Endodermal cell (in vitro differentiated cells): ENCODE measurements around the gene HSF2BP. TPM values are rescaled to one million over a fixed set of nuclear protein-coding genes. Genes with fewer than 3 reads are reported as not detected.
"Not testable (repeated sequence)": the region's sequence is repeated elsewhere in the genome, so short reads cannot be mapped to it uniquely, and the experiment has no call there.

Source experiments
- DNase-seq: peaks from one replicate; pipeline ENCODE4 v3.0.0-alpha.2; 2017
- H3K27ac ChIP-seq: 2 replicates; pipeline ENCODE4 v1.5.1; 2013; ENCODE audit warnings: mild to moderate bottlenecking, low read depth, low read length, moderate library complexity
- H3K27me3 ChIP-seq: 2 replicates; pipeline ENCODE4 v1.6.1; 2013; ENCODE audit warnings: mild to moderate bottlenecking, low read length, moderate library complexity; ENCODE audit not compliant: insufficient read depth, control insufficient read depth, poor library complexity, severe bottlenecking
- H3K36me3 ChIP-seq: 2 replicates; pipeline ENCODE4 v1.7.0; 2013; ENCODE audit warnings: mild to moderate bottlenecking, low read length, moderate library complexity; ENCODE audit not compliant: control insufficient read depth, insufficient read depth
- H3K4me1 ChIP-seq: one replicate; pipeline ENCODE4 v1.7.0; 2013; ENCODE audit warnings: low read length; ENCODE audit not compliant: control insufficient read depth, insufficient read depth
- H3K4me3 ChIP-seq: 2 replicates; pipeline ENCODE4 v1.5.1; 2013; ENCODE audit warnings: mild to moderate bottlenecking, low read length, moderate library complexity
- H3K9ac ChIP-seq: 2 replicates; pipeline ENCODE4 v1.6.1; 2013; ENCODE audit warnings: mild to moderate bottlenecking, low read length, moderate library complexity; ENCODE audit not compliant: poor library complexity, severe bottlenecking; ENCODE audit errors: extremely low read depth
- H3K9me3 ChIP-seq: 2 replicates; pipeline ENCODE4 v1.6.1; 2013; ENCODE audit warnings: mild to moderate bottlenecking, low read length, moderate library complexity; ENCODE audit not compliant: control insufficient read depth
- H3K27ac Mint-ChIP-seq: 2 replicates; pipeline ENCODE4 v1.8.0; 2020; ENCODE audit warnings: mixed read lengths
- H3K27me3 Mint-ChIP-seq: 2 replicates; pipeline ENCODE4 v1.8.0; 2021; ENCODE audit warnings: mild to moderate bottlenecking, mixed read lengths; ENCODE audit not compliant: insufficient read depth
- H3K36me3 Mint-ChIP-seq: 2 replicates; pipeline ENCODE4 v1.8.0; 2020; ENCODE audit warnings: low read depth, mixed read lengths
- H3K4me1 Mint-ChIP-seq: 2 replicates; pipeline ENCODE4 v1.8.0; 2020; ENCODE audit warnings: mixed read lengths
- H3K4me3 Mint-ChIP-seq: 2 replicates; pipeline ENCODE4 v1.8.0; 2020; ENCODE audit warnings: mild to moderate bottlenecking, moderate library complexity, mixed read lengths
- H3K9me3 Mint-ChIP-seq: 2 replicates; pipeline ENCODE4 v1.8.0; 2020; ENCODE audit warnings: mild to moderate bottlenecking, mixed read lengths
- WGBS, 2 experiments: methylation state at CpG; one replicate each; pipeline versions ENCODE4 v1.1.5 to v1.1.7; 2013; ENCODE audit warnings: missing lambda C conversion rate in 2 of 2, mixed read lengths in 1 of 2; ENCODE audit not compliant: insufficient coverage in 1 of 2, insufficient read length in 1 of 2; 5-methylcytosine and 5-hydroxymethylcytosine counted together
- total RNA-seq, 2 donors: library from RNA; stranded (reverse); fragmentation: NEBNext Ultra II Directional in 1 of 2; extraction: Animal tissue kit (Norgen Biotek cat#: 25700) in 1 of 2; gene quantifications; 2 replicates in 1 of 2; 3 replicates in 1 of 2; pipeline ENCODE4 v1.2.1, GENCODE V29; 2021
- TF ChIP-seq, protein P1 (sequence below): fragments of 200-600 bp; sonication (generic); conservative IDR thresholded peaks from 2 replicates; pipeline ENCODE4 v1.5.0; 2021; ENCODE audit warnings: antibody characterized with exemption, mild to moderate bottlenecking

The HSF2BP gene
- total RNA-seq, 2 donors from 2014 or later: 1.7 to 1.9 TPM

DNA sequence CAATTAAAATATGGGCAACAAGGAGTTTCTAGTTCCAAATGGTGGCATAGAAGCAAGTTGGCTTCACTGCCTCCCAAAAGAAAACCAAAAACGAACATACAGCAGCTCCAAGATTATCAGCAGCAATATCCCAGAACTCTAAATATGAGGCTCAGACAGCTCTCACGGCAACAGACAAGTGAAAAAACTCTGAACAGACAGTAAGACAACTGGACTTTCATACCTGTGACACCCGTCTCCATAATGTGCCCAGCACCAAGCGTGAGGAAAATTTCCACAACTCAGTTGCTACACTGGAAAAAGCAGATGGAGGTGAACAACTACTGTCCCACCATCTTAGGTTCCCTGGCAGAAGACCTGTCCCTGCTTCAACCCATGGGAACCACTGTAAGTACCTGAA, 39.9 kb downstream of the HSF2BP start:
- Mint-ChIP-seq H3K4me3 (no peak overlapping the region), H3K27ac (no peak overlapping the region), H3K9me3 (peaks cover 19% of the 10 kb centered on the region), H3K27me3 (peaks cover 3% of the 10 kb centered on the region), H3K4me1 (no peaks in the 10 kb centered on the region), H3K36me3 (peaks cover 9% of the 10 kb centered on the region)
- H3K4me3 ChIP-seq: no peak overlapping the region
- DNase-seq: no peak
- no peak overlapping the region for H3K9ac ChIP-seq
- H3K36me3 ChIP-seq: no peaks in the 10 kb centered on the region
- H3K9me3 ChIP-seq: peaks cover 13% of the 10 kb centered on the region
- no peak overlapping the region for H3K27ac ChIP-seq
- WGBS, 2 experiments: 86 to 92% methylated on average over 3 to 4 of the region's 4 CpGs
- H3K4me1 ChIP-seq: no peaks in the 10 kb centered on the region
- no peaks in the 10 kb centered on the region for H3K27me3 ChIP-seq
- TF ChIP-seq, protein P1, sequence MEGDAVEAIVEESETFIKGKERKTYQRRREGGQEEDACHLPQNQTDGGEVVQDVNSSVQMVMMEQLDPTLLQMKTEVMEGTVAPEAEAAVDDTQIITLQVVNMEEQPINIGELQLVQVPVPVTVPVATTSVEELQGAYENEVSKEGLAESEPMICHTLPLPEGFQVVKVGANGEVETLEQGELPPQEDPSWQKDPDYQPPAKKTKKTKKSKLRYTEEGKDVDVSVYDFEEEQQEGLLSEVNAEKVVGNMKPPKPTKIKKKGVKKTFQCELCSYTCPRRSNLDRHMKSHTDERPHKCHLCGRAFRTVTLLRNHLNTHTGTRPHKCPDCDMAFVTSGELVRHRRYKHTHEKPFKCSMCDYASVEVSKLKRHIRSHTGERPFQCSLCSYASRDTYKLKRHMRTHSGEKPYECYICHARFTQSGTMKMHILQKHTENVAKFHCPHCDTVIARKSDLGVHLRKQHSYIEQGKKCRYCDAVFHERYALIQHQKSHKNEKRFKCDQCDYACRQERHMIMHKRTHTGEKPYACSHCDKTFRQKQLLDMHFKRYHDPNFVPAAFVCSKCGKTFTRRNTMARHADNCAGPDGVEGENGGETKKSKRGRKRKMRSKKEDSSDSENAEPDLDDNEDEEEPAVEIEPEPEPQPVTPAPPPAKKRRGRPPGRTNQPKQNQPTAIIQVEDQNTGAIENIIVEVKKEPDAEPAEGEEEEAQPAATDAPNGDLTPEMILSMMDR: no peak

DNA sequence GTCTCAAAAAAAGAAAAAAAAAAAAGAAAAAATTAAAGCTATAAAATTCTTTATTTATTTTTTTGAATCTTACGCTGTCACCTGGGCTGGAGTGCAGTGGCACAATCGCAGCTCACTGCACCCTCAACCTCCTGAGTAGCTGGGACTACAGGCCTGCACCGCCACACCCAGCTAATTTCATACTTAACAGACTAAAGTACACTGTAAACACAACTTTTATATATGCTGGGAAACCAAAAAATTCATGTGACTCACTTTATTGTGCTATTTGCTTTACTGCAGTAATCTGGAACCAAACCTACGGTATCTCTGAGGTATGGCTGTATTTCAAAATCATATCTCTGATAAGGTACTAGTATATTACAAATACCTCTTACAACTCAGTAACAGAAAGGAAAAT, 40.3 kb downstream of the HSF2BP start:
- 93 to 94% methylated on average over 3 to 4 of the region's 4 CpGs for WGBS, 2 experiments
- peaks cover 19% of the 10 kb centered on the region for H3K9me3 Mint-ChIP-seq
- H3K4me3 Mint-ChIP-seq: no peak overlapping the region
- Histone ChIP-seq H3K27ac (no peak overlapping the region), H3K9me3 (peaks cover 13% of the 10 kb centered on the region), H3K4me1 (no peaks in the 10 kb centered on the region), H3K4me3 (no peak overlapping the region), H3K9ac (no peak overlapping the region), H3K27me3 (no peaks in the 10 kb centered on the region), H3K36me3 (no peaks in the 10 kb centered on the region)
- H3K27ac Mint-ChIP-seq: no peak overlapping the region
- H3K4me1 Mint-ChIP-seq: no peaks in the 10 kb centered on the region
- TF ChIP-seq, protein P1: no peak
- no peak for DNase-seq
- H3K27me3 Mint-ChIP-seq: peaks cover 3% of the 10 kb centered on the region
- peaks cover 9% of the 10 kb centered on the region for H3K36me3 Mint-ChIP-seq

DNA sequence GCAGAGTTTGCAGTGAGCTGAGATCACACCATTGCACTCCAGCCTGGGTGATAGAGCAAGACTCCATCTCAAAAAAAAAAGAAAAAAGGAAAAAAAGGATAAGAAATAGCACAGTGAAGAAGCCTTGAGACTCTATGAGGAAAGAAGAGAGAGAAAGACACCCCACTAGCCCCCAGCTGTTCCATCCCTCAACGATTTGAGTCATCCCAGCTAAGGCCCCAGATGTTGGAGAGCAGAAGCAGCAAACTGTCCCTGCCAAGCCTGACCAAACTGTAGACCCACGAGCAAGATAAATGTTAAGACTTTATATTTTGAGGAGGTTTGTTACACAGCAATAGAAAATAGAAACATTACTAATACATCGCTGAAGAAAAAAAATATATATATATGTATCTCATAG, 42.4 kb downstream of the HSF2BP start:
- H3K9ac ChIP-seq, H3K27me3 ChIP-seq, H3K36me3 ChIP-seq, DNase-seq, H3K27ac Mint-ChIP-seq, H3K4me3 Mint-ChIP-seq, H3K36me3 Mint-ChIP-seq, H3K27me3 Mint-ChIP-seq, H3K4me1 ChIP-seq, H3K4me3 ChIP-seq, H3K4me1 Mint-ChIP-seq, H3K27ac ChIP-seq: not testable (repeated sequence)
- H3K9me3 ChIP-seq: peaks cover 13% of the 10 kb centered on the region
- peaks cover 19% of the 10 kb centered on the region for H3K9me3 Mint-ChIP-seq
- 63 to 88% methylated on average over 1 of the region's 3 CpGs for WGBS, 2 experiments

DNA sequence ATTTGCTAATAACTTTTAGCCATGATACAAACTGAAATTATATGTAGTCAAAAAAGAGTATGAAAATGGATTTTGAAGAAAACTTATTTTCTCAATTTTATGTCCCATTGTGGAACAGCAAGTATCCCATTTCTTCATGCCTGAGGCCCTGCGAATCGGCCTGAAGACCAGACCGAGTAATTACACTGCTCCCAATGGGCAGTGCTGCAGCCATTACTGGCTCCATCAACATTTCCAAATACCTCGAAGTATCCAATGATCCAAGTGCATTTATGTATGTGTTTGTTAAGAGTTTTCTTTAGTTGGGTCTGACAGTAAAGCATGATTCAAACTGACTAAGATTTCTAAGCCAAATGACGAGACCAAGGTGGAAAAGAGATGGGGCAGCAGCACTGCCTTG, 44.4 kb downstream of the HSF2BP start:
- no peak overlapping the region for H3K4me3 ChIP-seq
- H3K36me3 ChIP-seq: no peaks in the 10 kb centered on the region
- TF ChIP-seq, protein P1: no peak
- no peak overlapping the region for H3K9ac ChIP-seq
- no peaks in the 10 kb centered on the region for H3K9me3 ChIP-seq
- no peak overlapping the region for H3K4me3 Mint-ChIP-seq
- no peaks in the 10 kb centered on the region for H3K27me3 Mint-ChIP-seq
- H3K4me1 ChIP-seq: no peaks in the 10 kb centered on the region
- DNase-seq: no peak
- H3K36me3 Mint-ChIP-seq: peaks cover 2% of the 10 kb centered on the region
- H3K27ac ChIP-seq: no peak overlapping the region
- H3K9me3 Mint-ChIP-seq: peaks cover 3% of the 10 kb centered on the region
- no peaks in the 10 kb centered on the region for H3K4me1 Mint-ChIP-seq
- no peaks in the 10 kb centered on the region for H3K27me3 ChIP-seq
- no peak overlapping the region for H3K27ac Mint-ChIP-seq
- WGBS, 2 experiments: 97 to 100% methylated on average over 1 to 5 of the region's 5 CpGs
